ENCODE results near the gene FAM200B.

DNA sequence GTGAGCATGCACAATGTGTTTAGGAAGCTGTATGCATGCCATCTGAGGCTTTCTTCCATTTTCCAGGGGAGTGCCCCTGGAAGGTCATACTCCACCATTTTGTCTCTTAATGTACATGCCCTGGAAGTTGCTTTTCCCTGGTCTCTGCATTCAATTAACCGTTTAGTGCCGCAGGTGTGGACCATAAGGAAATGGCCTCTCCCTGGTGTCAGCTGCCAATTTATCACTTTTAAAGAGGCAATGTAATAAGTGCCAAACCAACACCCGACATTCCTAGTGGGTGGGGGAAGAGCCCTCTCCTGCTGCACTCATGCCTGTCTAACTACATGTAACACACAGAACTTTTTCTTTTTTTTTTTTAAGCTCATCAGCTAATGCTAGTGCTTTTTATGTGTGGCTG lies 14.1 kb downstream of the FAM200B start:
- TF ChIP-seq CTCF (IDR thresholded peaks at IDR 0.05): no peak
- no peak for TF ChIP-seq POLR2A (IDR thresholded peaks at IDR 0.05)
